Gastroesophageal sphincter (tissue), 3 donors: ENCODE data around the gene COL5A1.

Source experiments
- EP300 ChIP-seq: sonication (generic); formaldehyde crosslinking; IDR thresholded peaks from one replicate; pipeline ENCODE4 v1.6.1; 2017; ENCODE audit warnings: antibody characterized with exemption, mild to moderate bottlenecking
- POLR2A ChIP-seq, 2 donors: fragments of 450-650 bp; IDR thresholded peaks; one replicate each; pipeline ENCODE4 v1.6.1; 2017; ENCODE audit warnings: antibody characterized with exemption in 2 of 2, mild to moderate bottlenecking in 2 of 2, moderate library complexity in 1 of 2
- POLR2AphosphoS5 ChIP-seq: sonication (generic); formaldehyde crosslinking; IDR thresholded peaks from one replicate; pipeline ENCODE4 v1.6.1; 2017; ENCODE audit warnings: antibody characterized with exemption
- TF ChIP-seq, protein P1 (sequence below), 4 experiments: fragments of 200-600 bp in 2 of 4; fragments of 450-650 bp in 2 of 4; sonication (generic) in 1 of 4; IDR thresholded peaks; one replicate each; pipeline ENCODE4 v1.5.1; 2017 to 2019; ENCODE audit warnings: antibody characterized with exemption in 4 of 4, mild to moderate bottlenecking in 2 of 4, moderate library complexity in 2 of 4

DNA sequence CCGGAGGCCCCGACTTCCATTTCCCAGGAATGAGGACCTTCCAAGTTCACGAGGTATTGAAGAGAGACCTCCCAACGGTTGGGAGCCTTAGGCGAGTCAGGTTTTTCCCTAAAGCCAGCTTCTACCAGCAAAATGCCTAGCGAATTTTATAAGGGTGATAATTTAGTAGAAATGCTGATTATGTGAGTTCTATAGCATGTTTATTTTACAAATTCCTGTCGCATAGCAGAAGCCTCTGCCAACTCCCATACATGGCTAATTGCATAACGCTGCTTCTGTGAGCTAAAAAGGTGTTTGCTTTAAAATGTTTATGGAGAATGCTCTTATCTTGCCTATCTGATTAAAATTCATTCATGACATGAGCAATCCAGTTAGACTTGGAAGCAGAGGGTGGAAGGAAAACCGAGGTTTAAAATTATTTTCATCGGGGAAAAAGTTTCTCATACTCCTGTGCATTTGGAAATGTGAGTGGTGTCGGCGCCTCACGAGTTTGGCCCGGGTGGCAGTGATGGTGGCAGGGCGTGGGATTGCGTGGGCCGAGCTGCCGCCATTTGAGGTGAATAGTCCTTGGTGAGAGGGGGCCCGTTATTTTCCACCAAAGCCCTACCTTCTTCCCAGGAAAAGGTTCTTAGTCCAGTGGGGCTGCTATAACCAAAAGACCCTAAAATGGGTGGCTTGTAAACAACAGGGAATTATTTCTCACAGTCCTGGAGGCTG lies 134.6 kb downstream of the COL5A1 start:
- TF ChIP-seq, protein P1, sequence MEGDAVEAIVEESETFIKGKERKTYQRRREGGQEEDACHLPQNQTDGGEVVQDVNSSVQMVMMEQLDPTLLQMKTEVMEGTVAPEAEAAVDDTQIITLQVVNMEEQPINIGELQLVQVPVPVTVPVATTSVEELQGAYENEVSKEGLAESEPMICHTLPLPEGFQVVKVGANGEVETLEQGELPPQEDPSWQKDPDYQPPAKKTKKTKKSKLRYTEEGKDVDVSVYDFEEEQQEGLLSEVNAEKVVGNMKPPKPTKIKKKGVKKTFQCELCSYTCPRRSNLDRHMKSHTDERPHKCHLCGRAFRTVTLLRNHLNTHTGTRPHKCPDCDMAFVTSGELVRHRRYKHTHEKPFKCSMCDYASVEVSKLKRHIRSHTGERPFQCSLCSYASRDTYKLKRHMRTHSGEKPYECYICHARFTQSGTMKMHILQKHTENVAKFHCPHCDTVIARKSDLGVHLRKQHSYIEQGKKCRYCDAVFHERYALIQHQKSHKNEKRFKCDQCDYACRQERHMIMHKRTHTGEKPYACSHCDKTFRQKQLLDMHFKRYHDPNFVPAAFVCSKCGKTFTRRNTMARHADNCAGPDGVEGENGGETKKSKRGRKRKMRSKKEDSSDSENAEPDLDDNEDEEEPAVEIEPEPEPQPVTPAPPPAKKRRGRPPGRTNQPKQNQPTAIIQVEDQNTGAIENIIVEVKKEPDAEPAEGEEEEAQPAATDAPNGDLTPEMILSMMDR (IDR thresholded peaks at IDR 0.05) = no peak
- TF ChIP-seq POLR2AphosphoS5 (peak; percentile 9), EP300 (no peak), POLR2A (IDR thresholded peaks at IDR 0.05) (no peak)
